AG04450 (cell line): ENCODE results near the gene NHLRC4. TPM values are rescaled to one million over a fixed set of nuclear protein-coding genes. Genes with fewer than 3 reads are reported as not detected.

Experiments used
- CTCF ChIA-PET: fragments of 300-600, 350-600 bp; formaldehyde crosslinking; extraction: SDS; loops from one replicate; lab custom pipeline; 2022; ENCODE audit warnings: antibody characterized with exemption, inconsistent platforms; lab: Charles Lee
- POLR2A ChIA-PET: fragments of 350-600 bp; formaldehyde crosslinking; extraction: SDS; loops from one replicate; lab custom pipeline; 2021; ENCODE audit warnings: antibody characterized with exemption, inconsistent platforms; lab: Yijun Ruan, JAX
- DNase-seq: peaks from one replicate; pipeline ENCODE4 v3.0.0-alpha.2; 2011; ENCODE audit warnings: low read depth, low spot score
- H3K27ac ChIP-seq: one replicate; pipeline ENCODE4 v1.5.1; 2012; ENCODE audit warnings: low read depth, low read length, control low read depth
- H3K27me3 ChIP-seq: one replicate; pipeline ENCODE4 v1.6.0; 2012; ENCODE audit warnings: low read length; ENCODE audit not compliant: control insufficient read depth, insufficient read depth
- H3K4me3 ChIP-seq: 2 replicates; pipeline ENCODE4 v1.5.1; 2011; ENCODE audit warnings: mild to moderate bottlenecking, low read depth, low read length, control low read depth
- H3K9me3 ChIP-seq: 2 replicates; pipeline ENCODE4 v1.5.1; 2012; ENCODE audit warnings: low read length; ENCODE audit not compliant: control insufficient read depth, insufficient read depth
- CTCF ChIP-seq: IDR thresholded peaks from 2 replicates; pipeline ENCODE4 v1.5.1; 2011; ENCODE audit warnings: low read depth, low read length, control low read depth, inconsistent platforms
- polyA plus RNA-seq: library from polyadenylated mRNA; depleted of rRNA; stranded (reverse); fragments of >200 nt; gene quantifications from 2 replicates; pipeline ENCODE4 v1.2.3, GENCODE V29; 2011

The NHLRC4 gene
- polyA plus RNA-seq, 1 experiment, result 0.45 TPM

- CTCF ChIA-PET, result no interaction called here
- POLR2A ChIA-PET, result no interaction called here
Observed at GRCh38 chr16:592518-593306, 25.9 kb downstream of the NHLRC4 start.

DNA sequence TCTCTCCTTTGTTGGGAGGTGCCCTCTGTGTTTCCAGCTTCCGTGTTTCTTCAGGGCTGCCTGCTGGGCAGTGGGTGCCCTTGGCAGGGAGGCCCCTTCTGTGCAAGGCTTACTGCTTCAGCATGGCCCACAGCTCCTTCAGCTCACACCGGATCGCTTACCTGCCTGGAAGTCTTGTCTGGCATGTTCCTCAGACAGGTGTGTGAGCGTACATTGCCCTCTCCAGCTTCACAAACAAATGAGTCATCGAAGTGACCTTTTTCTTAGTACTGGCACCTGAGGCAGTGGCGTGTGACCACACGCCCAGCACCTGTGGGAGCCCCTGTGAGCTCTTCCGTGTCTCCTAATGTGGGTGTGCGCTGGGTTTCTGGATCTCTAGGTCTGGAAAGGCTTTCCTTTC is 26.6 kb downstream of the NHLRC4 start:
- Histone ChIP-seq H3K27me3 (no peaks in the 10 kb centered on the region), H3K27ac (no peak overlapping the region), H3K4me3 (no peak overlapping the region), H3K9me3 (no peaks in the 10 kb centered on the region; the same call in 1 of the 2 replicates)
- TF ChIP-seq CTCF, result no peak
- no peak for DNase-seq
- CTCF ChIA-PET, result no interaction called here
- POLR2A ChIA-PET, result no interaction called here

More at GRCh38 chr16:592518-593306, 25.9 kb downstream of the NHLRC4 start:
- no peak for TF ChIP-seq CTCF
- Histone ChIP-seq H3K9me3 (no peaks in the 10 kb centered on the region; the same call in 1 of the 2 replicates), H3K27me3 (no peaks in the 10 kb centered on the region), H3K4me3 (no peak overlapping the region), H3K27ac (no peak overlapping the region)
- no peak for DNase-seq

GRCh38 chr16:593807-594206 is 27.0 kb downstream of the NHLRC4 start:
- Histone ChIP-seq H3K4me3 (no peak overlapping the region), H3K27me3 (no peaks in the 10 kb centered on the region), H3K9me3 (peaks cover 1% of the 10 kb centered on the region; the same call in 1 of the 2 replicates), H3K27ac (no peak overlapping the region)
- POLR2A ChIA-PET, result no interaction called here
- CTCF ChIA-PET, result no interaction called here
- DNase-seq, result no peak
- no peak for TF ChIP-seq CTCF

DNA sequence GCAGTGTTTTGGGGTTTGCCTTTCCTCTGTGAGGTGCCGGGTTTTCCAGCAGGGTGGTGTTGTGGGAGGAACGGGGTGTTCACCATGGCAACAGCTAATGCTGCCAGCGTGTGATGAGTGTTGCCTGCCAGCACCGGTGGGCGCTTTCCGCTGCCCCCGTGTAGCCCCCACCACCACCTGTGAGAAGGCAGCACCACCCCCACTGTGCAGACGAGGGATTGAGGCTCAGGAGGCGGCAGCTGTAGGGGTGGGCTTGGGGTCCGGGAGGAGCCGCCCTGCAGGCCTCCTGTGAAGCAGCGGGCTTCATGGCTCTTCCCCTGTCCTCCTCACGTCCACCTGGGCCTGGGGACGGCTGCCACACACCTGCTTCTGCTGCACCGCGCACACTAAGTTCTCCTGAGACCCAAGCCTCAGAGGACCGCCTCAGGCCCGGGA is 28.3 kb downstream of the NHLRC4 start:
- H3K27ac ChIP-seq, result no peak overlapping the region
- ChIA-PET POLR2A (no interaction called here), CTCF (no interaction called here)
- H3K4me3 ChIP-seq, result no peak overlapping the region
- no peak for TF ChIP-seq CTCF
- no peaks in the 10 kb centered on the region for H3K27me3 ChIP-seq
- peaks cover 8% of the 10 kb centered on the region for H3K9me3 ChIP-seq
- no peak for DNase-seq
